Stimulated activated naive CD8-positive, alpha-beta T cell treated with anti-CD3 and anti-CD28 coated beads, Interleukin-15, Interleukin-2, amounts not matched to agents 100 ng/mL and 50 ng/mL, for 24 hours (primary cell): Measurements from ENCODE around the gene COL11A2.
A peak's percentile ranks its signal among the peaks of the same experiment; 100 is the strongest.
"Not testable (repeated sequence)": the region's sequence is repeated elsewhere in the genome, so short reads cannot be mapped to it uniquely, and the experiment has no call there.

Experiments used
- H3K27ac Mint-ChIP-seq: one replicate; pipeline ENCODE4 v1.8.0; 2021; ENCODE audit warnings: mild to moderate bottlenecking, mixed read lengths
- H3K27me3 Mint-ChIP-seq: one replicate; pipeline ENCODE4 v1.8.0; 2021; ENCODE audit warnings: mixed read lengths
- H3K36me3 Mint-ChIP-seq: one replicate; pipeline ENCODE4 v1.8.0; 2021; ENCODE audit warnings: low read depth, mixed read lengths
- H3K4me1 Mint-ChIP-seq: one replicate; pipeline ENCODE4 v1.8.0; 2021; ENCODE audit warnings: low read depth, mixed read lengths
- H3K4me3 Mint-ChIP-seq: one replicate; pipeline ENCODE4 v1.8.0; 2021; ENCODE audit warnings: mild to moderate bottlenecking, mixed read lengths
- H3K9me3 Mint-ChIP-seq: one replicate; pipeline ENCODE4 v1.8.0; 2021; ENCODE audit warnings: mixed read lengths

Gene COL11A2

GRCh38 chr6:33192105-33192646 is at the start of gene COL11A2:
Gene COL11A2, minus strand, starts transcription at chr6:33192467. Its CDS starts 227 bp downstream, at chr6:33192240.
- Mint-ChIP-seq H3K4me3 (peak within 1 kb of the TSS; percentile 71), H3K36me3 (peaks cover 31% of the 10 kb centered on the region), H3K4me1 (peaks cover 28% of the 10 kb centered on the region), H3K27me3 (peaks cover 20% of the 10 kb centered on the region), H3K27ac (no peak within 1 kb of the TSS), H3K9me3 (no peaks in the 10 kb centered on the region)

GRCh38 chr6:33241968-33242367 is 49.7 kb upstream of the COL11A2 start:
- Mint-ChIP-seq H3K4me3 (peak overlapping the region; percentile 3), H3K27ac (peak overlapping the region; percentile 50), H3K9me3 (no peaks in the 10 kb centered on the region), H3K27me3 (peaks cover 10% of the 10 kb centered on the region), H3K36me3 (no peaks in the 10 kb centered on the region), H3K4me1 (peaks cover 14% of the 10 kb centered on the region)

- Mint-ChIP-seq H3K27ac (no peak overlapping the region), H3K4me3 (no peak overlapping the region), H3K4me1 (peaks cover 14% of the 10 kb centered on the region), H3K9me3 (no peaks in the 10 kb centered on the region), H3K27me3 (peaks cover 14% of the 10 kb centered on the region), H3K36me3 (no peaks in the 10 kb centered on the region)
Observed at GRCh38 chr6:33237741-33238140, 45.5 kb upstream of the COL11A2 start.

- no peaks in the 10 kb centered on the region for H3K36me3 Mint-ChIP-seq
- H3K4me1 Mint-ChIP-seq, result peaks cover 7% of the 10 kb centered on the region
- H3K4me3 Mint-ChIP-seq, result no peak overlapping the region
- no peak overlapping the region for H3K27ac Mint-ChIP-seq
- peaks cover 18% of the 10 kb centered on the region for H3K27me3 Mint-ChIP-seq
- H3K9me3 Mint-ChIP-seq, result no peaks in the 10 kb centered on the region
Observed at GRCh38 chr6:33236852-33237251, 44.6 kb upstream of the COL11A2 start.

- H3K4me3 Mint-ChIP-seq, result no peak overlapping the region
- H3K27ac Mint-ChIP-seq, result no peak overlapping the region
- H3K4me1 Mint-ChIP-seq, result peaks cover 2% of the 10 kb centered on the region
- H3K9me3 Mint-ChIP-seq, result no peaks in the 10 kb centered on the region
- H3K36me3 Mint-ChIP-seq, result no peaks in the 10 kb centered on the region
- peaks cover 21% of the 10 kb centered on the region for H3K27me3 Mint-ChIP-seq
Observed at GRCh38 chr6:33236328-33236727, 44.1 kb upstream of the COL11A2 start.

GRCh38 chr6:33235221-33235634 is 43.0 kb upstream of the COL11A2 start:
- Mint-ChIP-seq H3K36me3 (no peaks in the 10 kb centered on the region), H3K4me3 (no peak overlapping the region), H3K4me1 (no peaks in the 10 kb centered on the region), H3K9me3 (no peaks in the 10 kb centered on the region), H3K27ac (no peak overlapping the region), H3K27me3 (peaks cover 23% of the 10 kb centered on the region)

- H3K9me3 Mint-ChIP-seq, H3K4me3 Mint-ChIP-seq, H3K36me3 Mint-ChIP-seq, H3K4me1 Mint-ChIP-seq, H3K27ac Mint-ChIP-seq: not testable (repeated sequence)
- H3K27me3 Mint-ChIP-seq, result peaks cover 44% of the 10 kb centered on the region
Observed at GRCh38 chr6:33226503-33227120, 34.3 kb upstream of the COL11A2 start.

GRCh38 chr6:33217681-33218080 is 25.4 kb upstream of the COL11A2 start:
- Mint-ChIP-seq H3K9me3 (no peaks in the 10 kb centered on the region), H3K36me3 (no peaks in the 10 kb centered on the region), H3K4me1 (peaks cover 24% of the 10 kb centered on the region), H3K27ac (no peak overlapping the region), H3K4me3 (no peak overlapping the region), H3K27me3 (peaks cover 33% of the 10 kb centered on the region)

- H3K27me3 Mint-ChIP-seq, result peaks cover 28% of the 10 kb centered on the region
Observed at GRCh38 chr6:33217246-33217645, 25.0 kb upstream of the COL11A2 start.

GRCh38 chr6:33216117-33216649 is 23.9 kb upstream of the COL11A2 start:
- H3K4me3 Mint-ChIP-seq, result no peak overlapping the region
- H3K36me3 Mint-ChIP-seq, result peaks cover 4% of the 10 kb centered on the region
- no peaks in the 10 kb centered on the region for H3K9me3 Mint-ChIP-seq
- H3K27ac Mint-ChIP-seq, result no peak overlapping the region
- peaks cover 32% of the 10 kb centered on the region for H3K4me1 Mint-ChIP-seq
- H3K27me3 Mint-ChIP-seq, result peaks cover 21% of the 10 kb centered on the region

More at GRCh38 chr6:33217246-33217645, 25.0 kb upstream of the COL11A2 start:
- Mint-ChIP-seq H3K4me3 (no peak overlapping the region), H3K36me3 (no peaks in the 10 kb centered on the region), H3K4me1 (peaks cover 28% of the 10 kb centered on the region), H3K9me3 (no peaks in the 10 kb centered on the region), H3K27ac (no peak overlapping the region)

- H3K4me3 Mint-ChIP-seq, result no peak overlapping the region
Observed at GRCh38 chr6:33215271-33216116, 23.2 kb upstream of the COL11A2 start.

GRCh38 chr6:33213989-33214335 is 21.7 kb upstream of the COL11A2 start:
- Mint-ChIP-seq H3K36me3 (peaks cover 21% of the 10 kb centered on the region), H3K27me3 (peaks cover 17% of the 10 kb centered on the region), H3K4me1 (peaks cover 43% of the 10 kb centered on the region), H3K4me3 (peak overlapping the region; percentile 73), H3K27ac (peak overlapping the region; percentile 21), H3K9me3 (no peaks in the 10 kb centered on the region)

More at GRCh38 chr6:33215271-33216116, 23.2 kb upstream of the COL11A2 start:
- H3K4me1 Mint-ChIP-seq, result peaks cover 32% of the 10 kb centered on the region
- peaks cover 19% of the 10 kb centered on the region for H3K27me3 Mint-ChIP-seq
- H3K9me3 Mint-ChIP-seq, result no peaks in the 10 kb centered on the region
- H3K27ac Mint-ChIP-seq, result no peak overlapping the region
- peaks cover 8% of the 10 kb centered on the region for H3K36me3 Mint-ChIP-seq

GRCh38 chr6:33213166-33213988 is 21.1 kb upstream of the COL11A2 start:
- peaks cover 46% of the 10 kb centered on the region for H3K4me1 Mint-ChIP-seq
- H3K4me3 Mint-ChIP-seq, result peak overlapping the region; percentile 73
- H3K9me3 Mint-ChIP-seq, result no peaks in the 10 kb centered on the region
- H3K27me3 Mint-ChIP-seq, result peaks cover 12% of the 10 kb centered on the region
- H3K36me3 Mint-ChIP-seq, result peaks cover 21% of the 10 kb centered on the region
- H3K27ac Mint-ChIP-seq, result peak overlapping the region; percentile 21

GRCh38 chr6:33212857-33213165 is 20.5 kb upstream of the COL11A2 start:
- H3K27me3 Mint-ChIP-seq, result peaks cover 7% of the 10 kb centered on the region
- H3K27ac Mint-ChIP-seq, result peak overlapping the region; percentile 34

More at GRCh38 chr6:33212857-33213165, 20.5 kb upstream of the COL11A2 start:
- peak overlapping the region; percentile 73 for H3K4me3 Mint-ChIP-seq
- H3K9me3 Mint-ChIP-seq, result no peaks in the 10 kb centered on the region
- peaks cover 21% of the 10 kb centered on the region for H3K36me3 Mint-ChIP-seq
- peaks cover 46% of the 10 kb centered on the region for H3K4me1 Mint-ChIP-seq
